GM12875 (cell line): ENCODE results near the gene LRP1B.

Experiments
- H3K4me3 ChIP-seq: one replicate; pipeline ENCODE4 v1.5.1; 2011; ENCODE audit warnings: low read depth, low read length, control low read depth
- TF ChIP-seq, protein P1 (sequence below): IDR thresholded peaks from 2 replicates; pipeline ENCODE4 v1.5.1; 2011; ENCODE audit warnings: low read depth, mild to moderate bottlenecking, control low read depth, inconsistent platforms, low read length, moderate library complexity, borderline replicate concordance; ENCODE audit not compliant: insufficient read depth

Gene LRP1B

DNA sequence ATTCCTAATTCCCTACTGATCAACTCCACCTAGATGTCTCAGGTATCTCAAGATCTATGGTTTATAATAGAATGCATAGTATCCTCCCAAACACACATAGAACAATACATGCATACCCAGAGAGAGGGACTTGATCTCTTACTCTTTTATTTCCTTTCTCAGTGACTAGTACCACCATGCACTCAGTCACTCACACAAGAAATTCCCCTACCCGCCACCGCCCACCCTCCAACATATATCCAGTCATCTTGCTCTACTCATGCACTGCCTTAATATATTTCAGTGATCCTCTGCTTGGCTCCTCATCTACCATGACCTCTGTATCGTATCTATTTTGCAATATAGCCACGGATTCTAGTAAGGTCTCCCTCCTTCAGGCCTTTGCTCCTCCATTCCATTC, 996.9 kb downstream of the LRP1B start:
- TF ChIP-seq, protein P1, sequence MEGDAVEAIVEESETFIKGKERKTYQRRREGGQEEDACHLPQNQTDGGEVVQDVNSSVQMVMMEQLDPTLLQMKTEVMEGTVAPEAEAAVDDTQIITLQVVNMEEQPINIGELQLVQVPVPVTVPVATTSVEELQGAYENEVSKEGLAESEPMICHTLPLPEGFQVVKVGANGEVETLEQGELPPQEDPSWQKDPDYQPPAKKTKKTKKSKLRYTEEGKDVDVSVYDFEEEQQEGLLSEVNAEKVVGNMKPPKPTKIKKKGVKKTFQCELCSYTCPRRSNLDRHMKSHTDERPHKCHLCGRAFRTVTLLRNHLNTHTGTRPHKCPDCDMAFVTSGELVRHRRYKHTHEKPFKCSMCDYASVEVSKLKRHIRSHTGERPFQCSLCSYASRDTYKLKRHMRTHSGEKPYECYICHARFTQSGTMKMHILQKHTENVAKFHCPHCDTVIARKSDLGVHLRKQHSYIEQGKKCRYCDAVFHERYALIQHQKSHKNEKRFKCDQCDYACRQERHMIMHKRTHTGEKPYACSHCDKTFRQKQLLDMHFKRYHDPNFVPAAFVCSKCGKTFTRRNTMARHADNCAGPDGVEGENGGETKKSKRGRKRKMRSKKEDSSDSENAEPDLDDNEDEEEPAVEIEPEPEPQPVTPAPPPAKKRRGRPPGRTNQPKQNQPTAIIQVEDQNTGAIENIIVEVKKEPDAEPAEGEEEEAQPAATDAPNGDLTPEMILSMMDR, result no peak
- H3K4me3 ChIP-seq, result no peak overlapping the region

DNA sequence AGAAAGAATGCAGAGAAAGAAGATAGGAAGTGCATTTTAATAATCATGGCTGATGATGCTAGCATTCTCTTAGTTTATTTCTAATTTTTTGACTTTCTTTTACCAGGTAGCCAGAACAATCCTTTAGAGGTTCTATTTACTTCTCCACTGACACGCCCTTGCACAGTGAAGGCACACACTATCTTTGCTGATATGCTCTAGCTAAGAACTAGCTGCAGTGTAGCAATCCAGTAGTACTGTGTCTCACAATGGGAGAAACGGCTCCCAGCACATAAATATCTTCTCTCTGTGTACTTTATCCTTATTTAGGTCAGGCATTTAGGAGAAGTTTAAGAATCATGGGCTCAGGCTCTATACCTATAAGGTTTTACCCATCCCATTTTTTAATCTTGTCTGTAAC, 1005.4 kb downstream of the LRP1B start:
- TF ChIP-seq, protein P1, result no peak
- H3K4me3 ChIP-seq, result no peak overlapping the region

DNA sequence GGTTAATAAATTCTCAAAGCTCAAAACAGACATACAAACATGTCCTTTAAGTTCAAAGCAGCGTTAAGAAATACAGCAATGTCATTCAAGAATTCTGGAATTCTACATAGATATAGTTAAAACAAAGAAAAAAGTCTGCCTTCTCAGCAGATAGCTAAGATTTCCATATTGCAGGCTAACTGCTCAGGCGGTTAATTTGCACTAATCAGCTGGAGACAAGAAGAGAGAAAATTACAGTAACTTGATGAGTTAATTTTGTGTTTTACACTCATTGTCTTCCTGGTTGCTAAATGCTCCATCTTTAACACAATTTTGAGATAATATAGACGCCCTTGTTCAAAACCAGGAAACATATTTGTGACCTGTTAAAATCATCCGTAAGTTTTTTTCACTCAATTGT, 1012.0 kb downstream of the LRP1B start:
- no peak overlapping the region for H3K4me3 ChIP-seq
- TF ChIP-seq, protein P1, result no peak

DNA sequence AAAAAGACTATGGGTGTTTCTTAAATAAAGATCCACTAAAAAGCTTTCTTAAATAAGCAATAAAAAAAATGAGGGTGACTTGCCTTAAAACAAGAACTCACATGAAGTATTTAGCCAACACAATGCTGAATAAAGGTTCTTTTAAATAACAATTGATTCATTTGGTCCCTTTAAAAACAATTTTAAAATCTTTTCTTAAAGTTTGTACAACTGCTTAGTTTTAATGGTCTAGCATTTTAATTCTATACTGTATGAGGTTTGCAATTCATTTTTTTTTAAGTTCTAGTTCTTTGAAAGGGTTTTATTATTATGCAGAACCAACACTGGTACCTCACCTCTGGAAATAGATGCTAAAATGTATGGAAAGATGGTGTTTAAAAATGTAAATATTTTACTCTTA, 1017.5 kb downstream of the LRP1B start:
- TF ChIP-seq, protein P1, result no peak
- H3K4me3 ChIP-seq, result no peak overlapping the region

DNA sequence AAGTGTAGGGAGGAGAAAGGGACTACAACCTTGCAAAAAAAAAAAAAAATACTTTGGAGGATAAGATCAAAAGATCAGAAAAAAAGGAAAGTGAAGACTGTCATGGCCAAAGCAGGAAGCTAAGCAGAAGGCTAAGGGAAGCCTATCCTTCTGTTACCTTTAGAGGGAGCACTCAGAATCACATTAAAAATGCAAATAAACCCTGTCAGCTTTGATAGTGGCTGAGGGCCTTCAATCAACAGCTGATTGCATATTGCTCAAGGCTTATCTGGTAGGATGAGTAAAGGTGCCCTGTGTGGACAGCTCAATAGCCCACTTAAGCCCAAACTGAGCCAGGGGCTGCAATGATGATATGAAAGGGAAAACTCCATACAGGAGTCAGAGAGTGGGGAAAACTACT, 1021.2 kb downstream of the LRP1B start:
- no peak overlapping the region for H3K4me3 ChIP-seq
- TF ChIP-seq, protein P1, result no peak

DNA sequence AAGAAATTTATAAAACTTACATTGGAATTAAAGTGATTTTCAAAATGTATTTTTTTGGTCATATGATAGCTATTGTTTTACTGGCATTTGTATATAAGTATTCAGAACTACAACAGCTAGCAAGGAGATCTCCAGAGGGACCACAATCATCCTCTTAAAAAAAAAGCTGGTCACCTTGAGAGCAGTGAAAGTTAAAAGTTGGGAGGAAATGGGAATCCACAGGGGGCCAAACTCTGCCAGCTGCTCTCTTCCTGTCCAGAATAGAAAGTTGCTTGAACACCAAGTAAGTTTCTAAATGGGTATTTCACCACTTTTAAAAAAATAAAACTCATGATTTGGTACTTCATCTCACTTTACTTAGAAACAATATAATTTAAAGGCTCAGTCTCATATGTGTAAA, 1025.1 kb downstream of the LRP1B start:
- no peak overlapping the region for H3K4me3 ChIP-seq
- TF ChIP-seq, protein P1, result no peak

DNA sequence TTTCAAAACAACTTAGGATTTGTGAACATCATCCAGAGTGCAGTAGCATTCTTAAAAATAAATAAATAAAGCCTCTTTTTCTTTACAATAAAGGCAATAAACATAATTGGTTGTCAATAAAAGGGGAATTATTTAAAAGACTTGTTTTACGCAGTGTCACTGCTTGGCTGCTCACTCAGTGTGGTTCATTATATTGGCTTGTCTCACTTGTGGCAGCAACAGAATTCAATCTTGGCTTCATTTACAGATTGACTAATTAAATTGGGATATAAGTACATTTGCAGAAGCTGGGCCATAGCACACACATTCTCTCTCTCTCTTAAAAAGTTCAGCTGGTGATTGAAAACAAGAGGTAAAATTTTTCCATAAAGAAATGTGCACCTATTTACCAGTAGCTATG, 1027.6 kb downstream of the LRP1B start:
- TF ChIP-seq, protein P1, result no peak
- H3K4me3 ChIP-seq, result no peak overlapping the region
